A673 (cell line): ENCODE measurements around the gene GCSH. TPM values are rescaled to one million over a fixed set of nuclear protein-coding genes. Genes with fewer than 3 reads are reported as not detected.

Experiments
- BruUV-seq: library from RNA; stranded (reverse); fragments of 400-500 nt; replicated peaks from 2 replicates; lab custom pipeline; 2021; lab: Mats Ljungman, UMichigan
- CTCF ChIA-PET: fragments of 300-600 bp; sonication (Branson Sonifier 250); formaldehyde crosslinking; loops from one replicate; lab custom pipeline; 2022; ENCODE audit warnings: antibody characterized with exemption; lab: Charles Lee
- POLR2A ChIA-PET: fragments of 300-600 bp; sonication (Branson Sonifier 250); formaldehyde crosslinking; loops from one replicate; lab custom pipeline; 2022; ENCODE audit warnings: antibody characterized with exemption; ENCODE audit not compliant: low non-redundant PET; lab: Charles Lee
- DNase-seq: peaks from one replicate; pipeline ENCODE4 v3.0.0-alpha.2; 2015; ENCODE audit warnings: low spot score
- H3K27ac ChIP-seq: fragments of 200-600 bp; sonication (generic); 2 replicates; pipeline ENCODE4 v1.5.1; 2016; ENCODE audit warnings: mixed run types, low read depth, mild to moderate bottlenecking, mixed read lengths, antibody characterized with exemption, low read length; ENCODE audit not compliant: poor library complexity, severe bottlenecking
- H3K27me3 ChIP-seq: fragments of 200-600 bp; sonication (generic); replicated peaks from 2 replicates; pipeline ENCODE4 v1.6.1; 2017; ENCODE audit warnings: mixed run types, low read depth, mild to moderate bottlenecking, mixed read lengths, antibody characterized with exemption, low read length; ENCODE audit not compliant: insufficient read depth, poor library complexity
- H3K36me3 ChIP-seq: fragments of 200-600 bp; sonication (generic); 2 replicates; pipeline ENCODE4 v1.6.1; 2016; ENCODE audit warnings: mixed run types, mild to moderate bottlenecking, mixed read lengths, antibody characterized with exemption, low read length; ENCODE audit not compliant: insufficient read depth, poor library complexity, severe bottlenecking
- H3K4me1 ChIP-seq: fragments of 200-600 bp; sonication (generic); 2 replicates; pipeline ENCODE4 v1.6.1; 2017; ENCODE audit warnings: mixed run types, mild to moderate bottlenecking, mixed read lengths, antibody characterized with exemption, low read length; ENCODE audit not compliant: insufficient read depth, poor library complexity, severe bottlenecking
- H3K4me3 ChIP-seq: fragments of 200-600 bp; sonication (generic); 2 replicates; pipeline ENCODE4 v1.5.1; 2016; ENCODE audit warnings: low read depth, mixed run types, mild to moderate bottlenecking, mixed read lengths, low read length; ENCODE audit not compliant: poor library complexity, severe bottlenecking
- H3K9me3 ChIP-seq: fragments of 200-600 bp; sonication (generic); 2 replicates; pipeline ENCODE4 v1.6.1; 2016; ENCODE audit warnings: mixed run types, low read depth, mild to moderate bottlenecking, mixed read lengths, antibody characterized with exemption, low read length; ENCODE audit not compliant: poor library complexity, severe bottlenecking
- EZH2 ChIP-seq: fragments of 200-600 bp; sonication (generic); IDR thresholded peaks from 2 replicates; pipeline ENCODE4 v1.6.1; 2017; ENCODE audit warnings: borderline replicate concordance, low read depth, mild to moderate bottlenecking, mixed read lengths, antibody characterized with exemption, low read length; ENCODE audit not compliant: poor library complexity, severe bottlenecking
- intact Hi-C: fragments of 100-400 bp; cut with micrococcal nuclease; formaldehyde crosslinking; loops from one replicate; pipeline ENCODE4 v1.10.0; 2022; ENCODE audit not compliant: unreplicated experiment
- total RNA-seq: library from RNA; stranded (reverse); gene quantifications from 2 replicates; pipeline ENCODE4 v1.2.3, GENCODE V29; 2021
- TF ChIP-seq, protein P1 (sequence below): fragments of 300-800, 200-600 bp; sonication (generic); conservative IDR thresholded peaks from 2 replicates; pipeline ENCODE4 v1.5.1; 2017; ENCODE audit warnings: low read depth, mild to moderate bottlenecking, antibody characterized with exemption, low read length, moderate library complexity, mixed read lengths

Gene GCSH
- total RNA-seq, 1 experiment from 2014 or later, result 65.8 TPM

DNA sequence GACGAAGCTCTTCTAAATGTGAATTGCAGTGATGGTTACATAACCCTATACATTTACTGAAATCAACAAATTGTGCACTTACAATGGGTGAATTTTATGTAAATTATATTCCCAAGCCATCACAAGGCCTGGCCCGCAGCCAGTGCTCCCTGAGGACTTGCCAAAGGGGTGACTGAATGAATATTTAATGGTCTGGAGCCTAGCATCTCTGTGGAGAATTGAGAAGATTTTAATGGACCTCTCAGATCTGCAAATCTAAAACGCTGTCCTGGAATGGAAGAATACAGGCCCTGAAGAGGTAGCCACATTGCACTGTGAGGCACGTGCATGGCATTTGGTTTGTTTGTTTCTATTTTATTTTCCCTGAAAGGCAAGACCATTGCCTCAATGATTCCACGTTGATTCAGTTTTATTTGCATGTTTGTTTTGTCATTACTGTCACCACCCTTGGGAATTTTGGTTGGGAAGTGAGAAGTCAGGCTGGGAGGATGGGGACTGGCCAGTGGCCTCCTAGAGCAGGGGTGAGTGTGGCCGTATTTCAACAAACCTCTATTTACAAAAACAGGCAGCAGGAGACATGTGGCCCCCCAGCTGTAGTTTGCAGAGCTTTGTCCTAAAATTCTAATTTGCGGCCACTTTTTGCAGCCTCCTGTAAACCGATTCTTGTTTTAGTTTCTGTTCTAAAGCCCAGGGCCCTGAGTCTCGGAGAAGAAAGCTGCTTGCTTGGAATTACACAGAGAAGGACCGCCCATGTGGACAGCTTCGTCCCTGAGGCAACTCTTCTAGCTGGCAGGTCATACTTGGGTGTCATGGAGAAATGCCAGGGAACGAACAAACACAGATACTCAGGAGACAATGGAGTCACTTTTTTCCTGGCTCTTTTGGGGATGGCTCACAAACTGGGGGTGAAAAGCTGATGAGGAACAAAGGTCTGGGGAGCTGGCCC, 40.5 kb upstream of the GCSH start:
- intact Hi-C loops, result no loop called here
- Histone ChIP-seq H3K27ac (no peak overlapping the region), H3K9me3 (no peaks in the 10 kb centered on the region), H3K4me1 (peaks cover 3% of the 10 kb centered on the region), H3K4me3 (no peak overlapping the region), H3K36me3 (no peaks in the 10 kb centered on the region), H3K27me3 (no peaks in the 10 kb centered on the region)
- CTCF ChIA-PET, result no interaction called here
- DNase-seq, result peak; percentile 71
- BruUV-seq, result no TSS peak
- TF ChIP-seq EZH2, result no peak
- TF ChIP-seq, protein P1, sequence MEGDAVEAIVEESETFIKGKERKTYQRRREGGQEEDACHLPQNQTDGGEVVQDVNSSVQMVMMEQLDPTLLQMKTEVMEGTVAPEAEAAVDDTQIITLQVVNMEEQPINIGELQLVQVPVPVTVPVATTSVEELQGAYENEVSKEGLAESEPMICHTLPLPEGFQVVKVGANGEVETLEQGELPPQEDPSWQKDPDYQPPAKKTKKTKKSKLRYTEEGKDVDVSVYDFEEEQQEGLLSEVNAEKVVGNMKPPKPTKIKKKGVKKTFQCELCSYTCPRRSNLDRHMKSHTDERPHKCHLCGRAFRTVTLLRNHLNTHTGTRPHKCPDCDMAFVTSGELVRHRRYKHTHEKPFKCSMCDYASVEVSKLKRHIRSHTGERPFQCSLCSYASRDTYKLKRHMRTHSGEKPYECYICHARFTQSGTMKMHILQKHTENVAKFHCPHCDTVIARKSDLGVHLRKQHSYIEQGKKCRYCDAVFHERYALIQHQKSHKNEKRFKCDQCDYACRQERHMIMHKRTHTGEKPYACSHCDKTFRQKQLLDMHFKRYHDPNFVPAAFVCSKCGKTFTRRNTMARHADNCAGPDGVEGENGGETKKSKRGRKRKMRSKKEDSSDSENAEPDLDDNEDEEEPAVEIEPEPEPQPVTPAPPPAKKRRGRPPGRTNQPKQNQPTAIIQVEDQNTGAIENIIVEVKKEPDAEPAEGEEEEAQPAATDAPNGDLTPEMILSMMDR, result no peak
- POLR2A ChIA-PET, result no interaction called here

DNA sequence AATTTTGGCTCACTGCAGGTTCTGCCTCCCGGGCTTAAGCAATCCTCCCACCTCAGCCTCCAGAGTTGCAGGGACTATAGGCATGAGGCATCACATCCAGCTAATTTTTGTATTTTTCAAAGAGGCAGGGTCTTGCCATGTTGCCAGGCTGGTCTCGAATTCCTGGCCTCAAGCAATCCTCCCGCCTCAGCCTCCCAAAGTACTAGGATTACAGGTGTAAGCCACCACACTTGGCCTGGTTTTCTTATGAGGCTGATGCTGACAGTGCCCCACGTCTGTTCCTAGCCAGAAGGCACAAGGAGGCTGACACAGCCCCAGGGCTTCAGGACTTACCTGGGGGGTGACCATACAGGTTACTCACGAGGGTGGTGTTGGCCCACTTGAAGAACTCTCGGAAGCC, 33.9 kb upstream of the GCSH start:
- Histone ChIP-seq H3K27ac (no peak overlapping the region), H3K27me3 (no peaks in the 10 kb centered on the region), H3K36me3 (no peaks in the 10 kb centered on the region), H3K4me3 (no peak overlapping the region), H3K9me3 (no peaks in the 10 kb centered on the region), H3K4me1 (no peaks in the 10 kb centered on the region)
- DNase-seq, result no peak
- ChIA-PET POLR2A (no interaction called here), CTCF (no interaction called here)
- TF ChIP-seq, protein P1, result no peak
- TF ChIP-seq EZH2, result no peak
- intact Hi-C loops, result no loop called here
- BruUV-seq, result no TSS peak

DNA sequence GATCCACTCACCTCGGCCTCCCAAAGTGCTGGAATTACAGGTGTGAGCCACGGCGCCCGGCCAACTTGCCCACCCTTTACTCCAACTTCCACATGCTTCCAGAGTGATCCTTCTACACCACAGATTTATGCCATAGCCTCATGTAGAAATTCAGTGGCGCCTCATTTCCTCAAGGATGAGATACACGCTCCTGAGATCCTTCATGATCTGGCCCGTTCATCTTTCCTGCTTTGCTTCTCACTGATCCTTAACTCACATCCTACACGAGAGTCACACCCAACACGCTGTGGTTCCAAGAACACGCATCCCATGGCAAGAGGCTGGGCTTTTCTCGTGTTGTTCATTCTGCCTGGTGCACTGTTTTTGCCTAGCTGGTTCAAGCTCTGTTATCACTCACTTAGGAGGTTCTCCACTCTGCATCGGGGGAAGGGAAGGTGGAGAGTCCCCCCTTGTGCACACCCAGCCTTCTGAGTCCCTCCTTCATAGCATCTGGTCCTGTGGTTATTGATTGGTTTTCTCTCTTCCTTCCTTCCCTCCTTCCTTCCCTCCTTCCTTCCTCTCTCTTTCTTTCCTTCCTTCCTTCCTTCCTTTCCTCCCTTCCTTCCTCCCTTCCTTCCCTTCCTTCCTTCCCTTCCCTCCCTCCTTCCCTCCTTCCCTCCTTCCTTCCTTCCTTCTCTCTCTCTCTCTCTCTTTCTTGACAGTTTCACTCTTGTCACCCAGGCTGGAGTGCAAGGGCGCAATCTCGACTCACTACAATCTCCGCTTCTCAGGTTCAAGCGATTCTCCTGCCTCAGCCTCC, 32.7 kb upstream of the GCSH start:
- Histone ChIP-seq H3K36me3 (no peaks in the 10 kb centered on the region), H3K9me3 (no peaks in the 10 kb centered on the region), H3K27ac (no peak overlapping the region), H3K4me3 (no peak overlapping the region), H3K4me1 (no peaks in the 10 kb centered on the region), H3K27me3 (no peaks in the 10 kb centered on the region)
- BruUV-seq, result no TSS peak
- ChIA-PET POLR2A (no interaction called here), CTCF (no interaction called here)
- TF ChIP-seq EZH2, result no peak
- TF ChIP-seq, protein P1, result no peak
- DNase-seq, result no peak
- intact Hi-C loops, result no loop called here
